GM18951 (cell line): ENCODE measurements around the gene YPEL5.

Experiments
- POLR2A ChIP-seq: IDR thresholded peaks from 4 replicates; pipeline ENCODE4 v1.6.1; 2011; ENCODE audit warnings: mild to moderate bottlenecking; ENCODE audit not compliant: insufficient read length, insufficient read depth; ENCODE audit errors: extremely low read depth
- in situ Hi-C: fragments of 300-500 bp; cut with MboI; formaldehyde crosslinking; loops from one replicate; pipeline ENCODE4 v1.12.0; 2022; ENCODE audit warnings: low sequenced_read_pairs, mixed read lengths, inconsistent platforms; ENCODE audit not compliant: unreplicated experiment

The YPEL5 gene

DNA sequence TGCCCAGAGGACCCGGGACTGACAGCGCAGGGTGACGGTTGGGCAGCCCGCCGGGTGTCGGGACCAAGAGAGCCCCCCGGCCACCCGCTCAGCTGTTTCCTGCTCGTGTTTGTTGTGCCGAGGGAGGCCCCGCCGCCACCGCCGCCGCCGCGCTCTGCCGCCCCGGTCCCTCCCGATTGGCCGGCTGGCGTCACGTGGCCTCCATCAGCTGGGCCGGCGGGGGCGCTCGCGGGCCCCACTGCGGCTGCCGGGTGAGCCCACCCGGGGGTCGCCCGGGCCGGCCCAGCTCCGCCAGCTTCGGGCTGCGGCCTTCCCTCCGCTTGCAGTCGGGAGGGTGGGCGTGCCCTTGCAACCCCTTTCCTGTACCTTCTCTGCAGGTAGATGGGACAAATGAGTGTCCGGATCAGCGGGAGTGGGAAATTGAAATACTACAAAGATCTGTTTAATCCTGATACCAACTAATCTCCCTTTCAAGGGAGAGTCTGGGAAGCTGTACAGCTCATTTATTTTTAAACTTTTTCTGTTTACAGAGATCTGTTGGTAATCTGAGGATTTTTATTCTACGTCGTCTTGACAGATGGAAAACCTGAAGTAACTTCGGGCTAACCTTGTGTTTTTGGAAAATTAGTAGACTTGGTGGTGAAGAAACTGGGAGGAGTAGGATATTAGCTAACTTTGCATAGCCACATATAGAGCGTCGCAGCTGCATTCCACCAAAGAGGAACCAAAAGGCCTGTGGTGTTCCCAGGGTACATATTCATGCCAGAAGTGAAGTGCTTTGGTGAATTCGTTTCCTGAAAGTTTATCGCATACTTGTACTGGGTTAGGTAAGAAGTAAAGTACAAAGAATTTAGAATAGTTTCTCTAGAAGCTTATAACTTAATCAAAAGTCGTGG is 1.2 kb downstream of the YPEL5 start:
- in situ Hi-C loops, result no loop called here
- TF ChIP-seq POLR2A, result no peak

DNA sequence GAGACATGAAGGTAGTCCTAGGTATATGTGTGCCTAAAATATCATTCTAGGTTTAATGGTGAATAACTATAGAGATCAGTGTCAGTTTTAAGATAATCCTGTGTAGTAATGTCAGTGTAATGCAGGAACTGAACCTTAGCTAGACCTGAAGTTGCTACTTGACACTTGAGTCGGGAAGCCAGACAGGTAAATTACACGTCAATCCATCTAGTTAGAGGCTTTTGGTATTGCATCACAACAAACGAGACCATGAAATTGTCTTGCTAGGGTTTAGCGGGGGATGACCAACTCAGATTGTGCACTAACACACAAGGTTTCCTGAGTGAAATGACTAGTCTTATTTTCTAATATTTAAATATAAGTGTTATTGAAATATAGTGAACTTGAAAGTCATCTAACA is 2.0 kb downstream of the YPEL5 start:
- in situ Hi-C loops, result no loop called here
- no peak for TF ChIP-seq POLR2A

DNA sequence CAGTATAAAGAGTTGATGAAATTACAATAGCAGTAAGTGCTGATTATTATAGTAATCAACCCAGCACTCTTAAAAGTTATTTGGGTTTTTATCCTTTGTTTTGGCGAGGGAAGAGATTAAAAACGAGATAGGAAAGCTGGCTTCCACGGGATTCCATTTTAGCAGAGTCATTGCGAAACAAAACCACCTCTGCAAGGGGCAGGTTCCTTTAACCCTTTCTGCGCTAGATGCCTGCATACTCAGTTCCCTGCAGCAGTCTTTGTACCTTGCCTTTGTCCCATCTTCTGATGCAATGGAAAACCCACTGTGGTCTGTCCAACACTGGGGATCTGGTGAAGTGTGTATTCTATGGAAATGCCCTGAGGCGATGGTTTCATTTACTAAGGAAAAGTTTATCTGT is 2.7 kb downstream of the YPEL5 start:
- in situ Hi-C loops, result no loop called here
- no peak for TF ChIP-seq POLR2A

DNA sequence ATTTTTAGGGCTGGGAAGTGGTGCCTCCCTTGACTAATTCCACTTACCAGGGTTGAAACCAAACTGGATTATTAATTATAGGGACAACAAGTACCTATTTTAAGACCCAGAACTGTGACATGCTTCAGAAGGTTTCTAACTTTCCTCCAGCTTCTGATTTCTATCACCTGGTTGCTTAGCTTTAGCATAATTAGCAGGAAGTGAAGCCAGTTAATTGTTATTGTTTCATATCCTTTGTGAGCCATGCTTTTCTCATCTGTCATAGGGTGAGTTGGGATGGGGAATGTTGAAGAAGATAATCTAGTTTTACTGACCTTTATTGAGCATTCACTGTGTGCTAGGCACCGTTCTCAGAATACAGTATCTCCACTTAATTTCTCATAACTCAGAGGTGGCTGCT is 3.2 kb downstream of the YPEL5 start:
- in situ Hi-C loops, result loop anchor here (25.0 kb wide), 1 partner anchor 1187 kb away; no protein-coding TSS in a partner anchor
- TF ChIP-seq POLR2A, result no peak

DNA sequence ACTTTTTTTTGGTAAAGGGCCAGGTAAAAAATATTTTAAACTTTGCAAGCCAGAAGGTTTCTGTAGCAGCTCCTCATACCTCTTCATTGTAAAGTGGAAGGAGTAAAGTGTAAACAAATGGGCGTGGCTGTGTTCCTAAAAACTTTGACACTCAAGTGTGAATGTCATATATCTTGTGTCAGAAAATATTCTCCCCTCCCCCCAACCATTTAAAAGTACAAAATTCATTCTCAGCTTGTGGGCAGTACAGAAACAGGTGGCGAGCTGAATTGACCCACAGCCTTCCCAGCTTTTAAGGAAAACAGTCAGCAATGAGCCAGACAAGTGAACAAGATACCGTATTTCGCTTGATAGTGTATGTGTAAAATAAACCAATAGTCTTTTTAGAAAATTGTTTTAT is 4.0 kb downstream of the YPEL5 start:
- in situ Hi-C loops, result loop anchor here (25.0 kb wide), 1 partner anchor 1187 kb away; no protein-coding TSS in a partner anchor

DNA sequence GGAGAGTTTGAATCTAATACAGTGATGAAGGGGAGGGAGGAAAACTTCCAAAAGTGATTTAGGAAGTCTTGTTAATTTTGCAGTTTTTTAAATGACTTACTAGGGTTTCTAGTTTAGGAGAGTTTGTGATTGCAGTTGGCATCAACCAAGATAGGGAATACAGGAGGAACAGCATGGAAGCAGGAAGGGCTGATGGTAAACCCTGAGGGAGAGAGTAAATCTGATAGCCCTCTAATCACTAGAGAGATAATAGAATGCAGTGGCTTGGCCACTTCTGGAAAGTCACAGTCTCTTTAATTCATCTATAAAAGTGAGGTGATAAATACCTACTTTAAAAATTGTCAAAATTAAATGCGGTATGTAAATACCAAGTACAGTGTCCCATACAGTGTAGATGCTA is 5.6 kb downstream of the YPEL5 start:
- TF ChIP-seq POLR2A, result no peak
- in situ Hi-C loops, result loop anchor here (25.0 kb wide), 1 partner anchor 1185 kb away; no protein-coding TSS in a partner anchor

More for the DNA sequence above, 4.0 kb downstream of the YPEL5 start:
- TF ChIP-seq POLR2A, result no peak

DNA sequence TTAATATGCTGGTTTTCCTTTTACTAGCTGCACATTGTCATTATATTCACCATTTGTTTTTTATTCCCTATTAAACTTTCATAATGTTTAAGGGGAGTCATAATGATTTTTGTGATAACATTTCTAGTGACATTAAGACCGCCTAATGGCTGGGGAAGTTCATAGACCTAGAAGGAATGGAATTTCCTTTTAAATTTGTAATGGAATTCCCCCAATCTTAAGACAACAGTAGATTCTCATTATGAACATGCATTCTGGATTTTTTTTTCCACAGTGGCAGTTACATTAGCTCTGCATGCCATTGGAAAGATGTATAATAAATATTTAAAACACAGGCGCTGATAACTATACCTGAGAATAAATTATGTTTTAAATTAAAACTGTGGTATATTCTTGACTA is 8.4 kb downstream of the YPEL5 start:
- in situ Hi-C loops, result loop anchor here (25.0 kb wide), 1 partner anchor 1182 kb away; no protein-coding TSS in a partner anchor

DNA sequence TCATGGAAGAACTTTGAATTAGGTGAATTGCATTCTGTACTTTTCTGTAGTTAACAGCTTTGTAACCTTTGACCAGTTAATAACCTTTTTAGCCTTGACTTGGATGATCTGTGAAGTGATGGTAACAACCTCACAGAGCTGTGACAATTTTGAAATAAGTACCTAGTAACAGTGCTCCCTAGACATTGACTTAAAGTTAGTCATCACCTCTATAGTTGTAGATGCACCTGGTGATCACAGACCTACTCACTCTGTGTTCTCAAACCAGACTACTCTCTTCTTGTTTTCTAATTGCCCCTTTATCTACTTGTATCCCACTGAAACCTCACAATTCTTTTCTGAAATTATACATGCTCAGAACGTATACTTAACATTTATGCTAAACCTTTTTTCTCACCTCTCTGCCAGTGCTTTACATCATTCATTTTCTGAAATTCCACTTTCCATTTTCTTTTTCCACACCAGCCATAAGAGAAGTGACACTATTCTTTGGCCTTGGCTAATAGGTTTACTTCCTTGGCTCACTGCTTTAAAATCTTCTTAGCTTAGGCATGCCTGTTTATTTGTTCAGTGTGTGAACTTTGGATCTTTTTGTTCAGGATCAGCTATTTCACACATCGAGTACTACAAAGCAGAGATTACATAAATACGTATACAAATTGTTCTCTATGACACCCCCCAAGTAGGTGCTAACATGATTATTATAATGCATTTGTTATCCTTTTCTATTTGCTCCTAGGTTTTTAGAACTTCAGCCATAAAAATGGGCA is 9.3 kb downstream of the YPEL5 start:
- TF ChIP-seq POLR2A, result no peak
- in situ Hi-C loops, result loop anchor here (25.0 kb wide), 1 partner anchor 1181 kb away; no protein-coding TSS in a partner anchor

More for the DNA sequence above, 8.4 kb downstream of the YPEL5 start:
- TF ChIP-seq POLR2A, result no peak

DNA sequence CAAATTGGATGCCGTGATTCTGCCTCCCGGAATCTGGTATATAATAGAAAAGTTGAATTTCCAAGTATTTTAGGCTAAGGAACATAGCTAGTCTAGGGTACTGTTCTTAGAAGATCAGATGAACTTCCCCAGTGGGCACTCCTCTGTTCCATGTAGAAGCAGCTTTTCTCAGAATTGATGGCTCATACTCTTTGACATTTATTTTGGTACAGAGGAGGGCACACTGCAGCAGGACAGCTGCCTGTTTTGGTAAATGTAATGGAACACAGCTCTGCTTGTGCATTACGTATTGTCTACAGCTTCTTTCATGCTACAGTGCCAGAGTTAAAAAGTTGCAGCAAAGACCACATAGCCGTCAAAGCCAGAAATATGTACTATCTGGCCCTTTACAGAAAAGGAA is 10.8 kb downstream of the YPEL5 start:
- no peak for TF ChIP-seq POLR2A
- in situ Hi-C loops, result loop anchor here (25.0 kb wide), 1 partner anchor 1180 kb away; no protein-coding TSS in a partner anchor

DNA sequence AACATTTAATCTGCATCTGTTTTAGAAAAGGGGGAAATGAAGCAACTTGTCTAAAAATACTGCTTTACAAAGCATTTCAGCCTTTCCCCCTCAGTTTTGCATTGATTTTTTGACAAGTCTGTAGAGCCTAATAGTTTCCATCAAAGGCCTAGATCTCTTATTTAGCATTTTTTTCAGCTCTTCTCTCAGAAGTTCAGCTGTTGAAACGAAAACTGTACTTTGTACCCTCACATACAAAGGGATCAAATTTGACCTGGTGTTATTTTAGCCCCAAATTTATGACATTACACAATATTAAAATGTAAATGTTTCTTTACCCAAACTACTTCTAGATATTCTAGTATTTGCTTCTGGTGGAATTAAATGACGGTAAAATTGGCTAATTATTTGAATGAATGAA is 13.0 kb downstream of the YPEL5 start:
- TF ChIP-seq POLR2A, result no peak
- in situ Hi-C loops, result loop anchor here (10.0 to 25.0 kb wide), 2 partner anchors 545 to 1178 kb away; no protein-coding TSS in a partner anchor

DNA sequence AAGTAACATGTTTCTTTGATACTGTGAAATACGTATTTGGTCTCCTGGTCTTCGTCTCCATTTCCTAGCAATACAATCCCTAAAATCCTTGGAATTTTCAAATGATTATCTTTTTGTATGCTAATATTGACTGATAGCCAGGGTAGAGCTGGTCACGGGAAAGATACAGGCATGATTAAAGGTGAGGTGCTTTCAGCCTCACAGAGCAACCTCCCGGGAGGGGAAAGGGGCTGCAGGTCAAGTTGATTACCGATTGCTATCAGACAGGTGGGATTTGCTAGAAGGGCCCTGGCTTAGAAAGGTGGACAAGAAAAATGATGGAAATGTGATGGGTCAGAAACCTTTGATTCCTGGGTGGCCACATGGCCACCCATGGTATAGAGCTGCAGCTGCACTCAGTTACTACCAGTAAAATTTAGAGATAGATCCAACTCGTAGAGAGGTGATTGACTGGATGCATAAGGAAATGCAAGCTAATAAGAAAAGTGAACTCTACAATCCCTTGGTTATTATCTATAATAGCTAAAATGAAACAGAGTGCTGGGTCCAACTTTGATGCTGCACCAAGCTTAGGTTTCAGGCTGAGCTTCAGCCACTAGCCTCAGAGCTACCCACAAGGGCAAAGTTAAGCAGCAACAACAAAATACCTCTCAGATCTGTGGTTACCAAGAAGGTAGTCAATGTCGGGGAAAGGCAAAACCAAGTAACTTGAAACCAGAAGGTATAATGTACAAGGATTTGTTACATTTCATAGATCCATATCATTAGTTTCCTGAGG is 15.3 kb downstream of the YPEL5 start:
- in situ Hi-C loops, result loop anchor here (10.0 to 25.0 kb wide), 2 partner anchors 543 to 1175 kb away; no protein-coding TSS in a partner anchor
- TF ChIP-seq POLR2A, result no peak

DNA sequence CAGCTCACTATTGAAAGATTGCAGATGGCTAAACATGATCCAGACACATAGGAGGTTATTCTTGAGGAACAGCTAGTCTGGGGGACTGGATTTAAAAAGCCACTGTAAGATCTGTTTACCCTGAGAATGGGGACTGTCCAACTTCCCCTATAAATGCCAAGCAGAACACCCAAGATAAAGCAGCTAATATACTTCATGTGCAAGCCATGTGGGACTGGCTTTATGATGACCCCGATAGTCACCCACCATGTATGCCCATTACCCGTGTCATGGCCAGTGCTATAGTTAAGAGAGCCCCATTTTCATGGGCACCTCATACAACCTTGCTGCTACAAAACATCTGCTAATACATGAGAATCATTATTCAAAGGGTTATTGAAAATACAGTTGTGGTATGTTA is 16.0 kb downstream of the YPEL5 start:
- in situ Hi-C loops, result loop anchor here (10.0 to 25.0 kb wide), 2 partner anchors 542 to 1174 kb away; no protein-coding TSS in a partner anchor
- TF ChIP-seq POLR2A, result no peak
